ENCODE results near the gene HBS1L.

The HBS1L gene

DNA sequence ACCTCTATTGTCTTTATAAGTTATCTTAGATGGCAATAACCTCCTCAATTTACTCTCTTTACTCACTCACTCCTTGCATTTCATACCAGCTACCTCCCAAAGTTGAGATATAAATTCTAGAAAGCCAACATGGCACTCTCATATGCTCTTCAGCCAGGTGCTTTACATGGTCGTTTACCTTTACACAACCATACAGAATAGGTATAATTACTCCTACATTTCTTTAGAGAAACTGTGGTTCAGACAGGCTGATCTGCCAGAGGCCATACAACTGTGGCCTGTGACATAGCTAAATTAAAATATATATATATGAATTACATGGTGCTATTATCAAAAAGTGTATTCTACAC, 45.7 kb downstream of the HBS1L start:
- no peak overlapping the region for H2AFZ ChIP-seq (ENCODE audit: low read depth, low read length)
- H3K9me3 ChIP-seq (ENCODE audit: insufficient read depth, low read length, severe bottlenecking), result no peaks in the 10 kb centered on the region
- H3K27me3 ChIP-seq (ENCODE audit: insufficient read depth, low read length, poor library complexity), result no peaks in the 10 kb centered on the region
- no peak for DNase-seq
- peaks cover 13% of the 10 kb centered on the region for H3K4me1 ChIP-seq (ENCODE audit: insufficient read depth, low read length)
- H3K36me3 ChIP-seq (ENCODE audit: insufficient read depth, low read length), result peaks cover 12% of the 10 kb centered on the region; the same call in 1 of the 2 replicates
- H3K9ac ChIP-seq (ENCODE audit: low read depth, low read length), result no peak overlapping the region
- no peak for ATAC-seq (ENCODE audit: insufficient read depth, low read depth)
- H3K27ac ChIP-seq (ENCODE audit: low read length), result 0 out of 2 replicates have a peak overlapping the region, but pooled peaks have one; percentile 7
- TF ChIP-seq, protein P1, sequence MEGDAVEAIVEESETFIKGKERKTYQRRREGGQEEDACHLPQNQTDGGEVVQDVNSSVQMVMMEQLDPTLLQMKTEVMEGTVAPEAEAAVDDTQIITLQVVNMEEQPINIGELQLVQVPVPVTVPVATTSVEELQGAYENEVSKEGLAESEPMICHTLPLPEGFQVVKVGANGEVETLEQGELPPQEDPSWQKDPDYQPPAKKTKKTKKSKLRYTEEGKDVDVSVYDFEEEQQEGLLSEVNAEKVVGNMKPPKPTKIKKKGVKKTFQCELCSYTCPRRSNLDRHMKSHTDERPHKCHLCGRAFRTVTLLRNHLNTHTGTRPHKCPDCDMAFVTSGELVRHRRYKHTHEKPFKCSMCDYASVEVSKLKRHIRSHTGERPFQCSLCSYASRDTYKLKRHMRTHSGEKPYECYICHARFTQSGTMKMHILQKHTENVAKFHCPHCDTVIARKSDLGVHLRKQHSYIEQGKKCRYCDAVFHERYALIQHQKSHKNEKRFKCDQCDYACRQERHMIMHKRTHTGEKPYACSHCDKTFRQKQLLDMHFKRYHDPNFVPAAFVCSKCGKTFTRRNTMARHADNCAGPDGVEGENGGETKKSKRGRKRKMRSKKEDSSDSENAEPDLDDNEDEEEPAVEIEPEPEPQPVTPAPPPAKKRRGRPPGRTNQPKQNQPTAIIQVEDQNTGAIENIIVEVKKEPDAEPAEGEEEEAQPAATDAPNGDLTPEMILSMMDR (IDR thresholded peaks at IDR 0.05; ENCODE audit: borderline replicate concordance, extremely low read depth, low read length, poor library complexity, severe bottlenecking), result no peak
- no peak for TF ChIP-seq EZH2 (IDR thresholded peaks at IDR 0.05; ENCODE audit: borderline replicate concordance, low read depth, low read length, severe bottlenecking)
- H3K79me2 ChIP-seq (ENCODE audit: insufficient read depth, low read length), result peaks cover 55% of the 10 kb centered on the region
- no peak overlapping the region for H3K4me3 ChIP-seq (ENCODE audit: low read depth in 1 of 2, low read length in 2 of 2)
- H3K4me2 ChIP-seq (ENCODE audit: insufficient read depth, low read length), result no peak overlapping the region
- H4K20me1 ChIP-seq (ENCODE audit: insufficient read depth, low read length), result no peaks in the 10 kb centered on the region

DNA sequence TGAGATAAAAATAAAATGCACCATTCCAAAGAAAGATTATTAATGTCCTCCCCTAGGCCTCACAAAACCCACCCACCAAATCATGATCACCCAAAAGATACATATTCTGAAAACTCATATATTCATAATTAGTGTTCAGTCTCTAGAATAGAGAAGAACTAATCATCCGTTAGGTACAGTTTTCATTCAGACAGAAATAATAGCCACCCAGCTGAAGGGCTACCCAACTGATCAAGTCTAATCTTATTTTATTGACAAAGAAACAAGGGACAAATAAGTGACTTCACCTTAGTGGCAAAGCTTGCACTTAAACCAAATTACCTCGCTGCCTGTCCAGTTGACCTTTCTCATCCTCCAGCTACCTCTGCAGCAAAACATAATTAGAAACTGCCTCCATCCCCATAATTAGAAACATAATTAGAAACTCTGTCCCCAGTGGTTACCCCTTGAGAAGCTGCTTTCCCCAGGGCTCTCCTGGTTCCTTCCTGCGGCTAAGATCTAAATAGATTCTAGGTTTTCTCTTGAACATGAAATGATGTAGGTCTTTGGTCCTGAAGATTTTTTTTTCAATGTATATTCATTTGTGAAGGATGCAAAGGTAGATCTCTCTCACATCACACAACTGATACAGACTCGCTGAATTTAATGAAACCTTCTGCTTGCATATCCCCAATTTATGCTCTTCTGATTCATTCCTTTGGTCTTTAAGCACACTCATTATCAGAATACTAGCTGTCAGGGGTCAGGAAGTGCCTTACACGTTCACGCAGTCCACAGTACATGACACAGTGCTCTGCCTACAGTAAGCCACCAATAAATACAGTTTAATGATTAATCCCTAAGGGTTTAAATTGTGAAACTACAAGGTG, 46.3 kb downstream of the HBS1L start:
- H3K4me2 ChIP-seq (ENCODE audit: insufficient read depth, low read length), result no peak overlapping the region
- H3K9ac ChIP-seq (ENCODE audit: low read depth, low read length), result no peak overlapping the region
- H3K4me1 ChIP-seq (ENCODE audit: insufficient read depth, low read length), result peaks cover 7% of the 10 kb centered on the region
- no peaks in the 10 kb centered on the region for H3K27me3 ChIP-seq (ENCODE audit: insufficient read depth, low read length, poor library complexity)
- H3K9me3 ChIP-seq (ENCODE audit: insufficient read depth, low read length, severe bottlenecking), result no peaks in the 10 kb centered on the region
- no peak for DNase-seq
- 0 out of 2 replicates have a peak overlapping the region, but pooled peaks have one; percentile 7 for H3K27ac ChIP-seq (ENCODE audit: low read length)
- no peak for TF ChIP-seq EZH2 (IDR thresholded peaks at IDR 0.05; ENCODE audit: borderline replicate concordance, low read depth, low read length, severe bottlenecking)
- TF ChIP-seq, protein P1 (IDR thresholded peaks at IDR 0.05; ENCODE audit: borderline replicate concordance, extremely low read depth, low read length, poor library complexity, severe bottlenecking), result no peak
- peaks cover 53% of the 10 kb centered on the region for H3K79me2 ChIP-seq (ENCODE audit: insufficient read depth, low read length)
- no peak overlapping the region for H2AFZ ChIP-seq (ENCODE audit: low read depth, low read length)
- H4K20me1 ChIP-seq (ENCODE audit: insufficient read depth, low read length), result no peaks in the 10 kb centered on the region
- ATAC-seq (ENCODE audit: insufficient read depth, low read depth), result no peak
- peaks cover 12% of the 10 kb centered on the region; the same call in 1 of the 2 replicates for H3K36me3 ChIP-seq (ENCODE audit: insufficient read depth, low read length)
- H3K4me3 ChIP-seq (ENCODE audit: low read depth in 1 of 2, low read length in 2 of 2), result no peak overlapping the region

DNA sequence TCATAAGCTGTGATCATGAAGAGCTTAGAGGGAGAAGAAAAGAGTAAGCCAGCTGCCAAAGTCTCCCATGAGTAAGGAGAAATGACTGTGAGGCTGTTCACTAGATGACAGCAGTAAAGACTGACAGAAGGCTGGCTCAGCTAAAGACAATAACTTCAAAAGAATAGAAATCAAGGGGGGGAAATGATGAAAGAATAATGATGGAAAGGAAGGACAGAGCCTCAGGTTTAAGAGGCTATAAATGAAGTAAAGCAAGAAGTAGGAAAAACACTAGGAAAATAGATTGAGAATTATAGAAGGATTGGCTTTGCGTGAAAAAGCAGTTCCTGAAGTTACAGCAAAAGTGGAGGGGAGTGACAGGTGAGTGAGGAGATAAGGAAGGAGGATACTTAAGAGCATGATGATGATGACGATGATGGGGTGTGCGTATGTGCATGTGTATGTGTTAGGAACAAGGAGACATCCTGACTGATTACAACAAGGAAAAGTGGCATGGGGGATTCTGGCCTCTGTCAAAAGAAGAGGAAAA, 48.2 kb downstream of the HBS1L start:
- DNase-seq, result no peak
- ATAC-seq (ENCODE audit: insufficient read depth, low read depth), result peak; percentile 49; the same call in 2 of the 3 replicates
- TF ChIP-seq EZH2 (IDR thresholded peaks at IDR 0.05; ENCODE audit: borderline replicate concordance, low read depth, low read length, severe bottlenecking), result no peak
- TF ChIP-seq, protein P1 (IDR thresholded peaks at IDR 0.05; ENCODE audit: borderline replicate concordance, extremely low read depth, low read length, poor library complexity, severe bottlenecking), result no peak
- Histone ChIP-seq H3K79me2 (ENCODE audit: insufficient read depth, low read length) (peaks cover 34% of the 10 kb centered on the region), H3K4me2 (ENCODE audit: insufficient read depth, low read length) (no peak overlapping the region), H2AFZ (ENCODE audit: low read depth, low read length) (no peak overlapping the region), H4K20me1 (ENCODE audit: insufficient read depth, low read length) (no peaks in the 10 kb centered on the region), H3K9me3 (ENCODE audit: insufficient read depth, low read length, severe bottlenecking) (no peaks in the 10 kb centered on the region), H3K36me3 (ENCODE audit: insufficient read depth, low read length) (peaks cover 18% of the 10 kb centered on the region; the same call in 1 of the 2 replicates), H3K4me1 (ENCODE audit: insufficient read depth, low read length) (no peaks in the 10 kb centered on the region), H3K4me3 (ENCODE audit: low read depth in 1 of 2, low read length in 2 of 2) (no peak overlapping the region), H3K9ac (ENCODE audit: low read depth, low read length) (no peak overlapping the region), H3K27me3 (ENCODE audit: insufficient read depth, low read length, poor library complexity) (no peaks in the 10 kb centered on the region), H3K27ac (ENCODE audit: low read length) (no peak overlapping the region)

All from DND-41 (cell line).